C4-2B (cell line): Measurements from ENCODE around the gene TMEM191C.
"Not testable (repeated sequence)": the region's sequence is repeated elsewhere in the genome, so short reads cannot be mapped to it uniquely, and the experiment has no call there.

Source experiments
- H3K27ac ChIP-seq: fragments of 450-650 bp; 2 replicates; pipeline ENCODE4 v1.5.1; 2017

Gene TMEM191C

GRCh38 chr22:21499623-21500506 lies 32.7 kb downstream of the TMEM191C start:
- H3K27ac ChIP-seq, result not testable (repeated sequence)

GRCh38 chr22:21510397-21510796 lies 43.2 kb downstream of the TMEM191C start:
- H3K27ac ChIP-seq, result not testable (repeated sequence)

- not testable (repeated sequence) for H3K27ac ChIP-seq
These were observed 44.8 kb downstream of the TMEM191C start for GRCh38 chr22:21512022-21512421.

GRCh38 chr22:21514117-21514516 lies 46.9 kb downstream of the TMEM191C start:
- H3K27ac ChIP-seq, result not testable (repeated sequence)

GRCh38 chr22:21515234-21515633 lies 48.0 kb downstream of the TMEM191C start:
- not testable (repeated sequence) for H3K27ac ChIP-seq

- H3K27ac ChIP-seq, result not testable (repeated sequence)
These were observed 49.3 kb downstream of the TMEM191C start for GRCh38 chr22:21516522-21516921.

GRCh38 chr22:21516970-21517764 lies 50.0 kb downstream of the TMEM191C start:
- not testable (repeated sequence) for H3K27ac ChIP-seq
